Sigmoid colon (tissue), 7 donors: ENCODE measurements around the gene RALGDS. TPM values are rescaled to one million over a fixed set of nuclear protein-coding genes. Genes with fewer than 3 reads are reported as not detected.
A peak's percentile ranks its signal among the peaks of the same experiment; 100 is the strongest.

Experiments
- DNase-seq: peaks from one replicate; pipeline ENCODE4 v3.0.0-alpha.2; 2019
- H3K27ac ChIP-seq, 4 donors: fragments of 200-600 bp; sonication (generic); one replicate each; pipeline ENCODE4 v1.5.1; 2016 to 2019; ENCODE audit warnings: mild to moderate bottlenecking in 1 of 4
- H3K27me3 ChIP-seq, 3 donors: fragments of 200-600 bp; sonication (generic); one replicate each; pipeline ENCODE4 v1.5.1; 2019; ENCODE audit warnings: mild to moderate bottlenecking in 1 of 3
- H3K36me3 ChIP-seq, 4 donors: fragments of 200-600 bp; sonication (generic); one replicate each; pipeline ENCODE4 v1.5.1; 2016 to 2019
- H3K4me1 ChIP-seq, 4 donors: fragments of 200-600 bp; sonication (generic); one replicate each; pipeline ENCODE4 v1.5.1; 2017 to 2019
- H3K4me3 ChIP-seq, 4 donors: fragments of 200-600 bp; sonication (generic); one replicate each; pipeline ENCODE4 v1.5.1; 2017 to 2019; ENCODE audit warnings: mild to moderate bottlenecking in 2 of 4, moderate library complexity in 1 of 4
- H3K9me3 ChIP-seq, 4 donors: fragments of 200-600 bp in 3 of 4; sonication (generic) in 3 of 4; one replicate each; pipeline versions ENCODE4 v1.5.1 to v1.6.1; 2013 to 2019
- CTCF ChIP-seq, 4 experiments: fragments of 450-650 bp in 3 of 4; fragments of 200-600 bp in 1 of 4; IDR thresholded peaks; one replicate each; pipeline ENCODE4 v1.5.1; 2016 to 2019; ENCODE audit warnings: antibody characterized with exemption in 4 of 4, mild to moderate bottlenecking in 3 of 4, moderate library complexity in 2 of 4
- EP300 ChIP-seq, 4 donors: sonication (generic); formaldehyde crosslinking; IDR thresholded peaks; one replicate each; pipeline ENCODE4 v1.6.1; 2017; ENCODE audit warnings: antibody characterized with exemption in 4 of 4
- POLR2A ChIP-seq, 2 donors: fragments of 450-650 bp; IDR thresholded peaks; one replicate each; pipeline ENCODE4 v1.6.1; 2016; ENCODE audit warnings: antibody characterized with exemption in 2 of 2, mild to moderate bottlenecking in 2 of 2, moderate library complexity in 2 of 2
- POLR2AphosphoS5 ChIP-seq, 4 donors: sonication (generic); formaldehyde crosslinking; IDR thresholded peaks; one replicate each; pipeline ENCODE4 v1.6.1; 2017; ENCODE audit warnings: antibody characterized with exemption in 4 of 4
- WGBS, 2 donors: extraction: QIAGEN DNeasy Blood & Tissue Kit; methylation state at CpG; one replicate each; pipeline ENCODE4 v1.1.7; 2013; 5-methylcytosine and 5-hydroxymethylcytosine counted together
- intact Hi-C: fragments of 100-400 bp; cut with DNase I; formaldehyde crosslinking; loops from one replicate; pipeline ENCODE4 v1.15.1; 2023
- polyA plus RNA-seq, 3 donors: library from polyadenylated mRNA; stranded (reverse); fragments of 200-250 nt; gene quantifications; one replicate each; pipeline ENCODE4 v1.2.3, GENCODE V29; 2013
- total RNA-seq, 4 donors: library from RNA; depleted of rRNA; stranded (reverse); fragments of >200 nt; gene quantifications; one replicate each; pipeline ENCODE4 v1.1.0, GENCODE V29; 2016
- donor health status: healthy with polysubstance abuse.
- donor health status: Bipolar disorder and iron deficiency.
- donor health status: healthy.

RALGDS gene
- total and polyA plus RNA-seq, 7 donors = 27.6 to 52.7 (median 39.6) TPM

- DNase-seq = peak; percentile 80
- H3K4me1 ChIP-seq = peaks cover 0 to 43% (median 35%) of the 10 kb centered on the region in 4 donors
- 50 to 72% methylated on average over 24 of the region's 24 CpGs for WGBS, 2 donors
Measured at GRCh38 chr9:133125941-133126696, 5.1 kb upstream of the RALGDS start.

DNA sequence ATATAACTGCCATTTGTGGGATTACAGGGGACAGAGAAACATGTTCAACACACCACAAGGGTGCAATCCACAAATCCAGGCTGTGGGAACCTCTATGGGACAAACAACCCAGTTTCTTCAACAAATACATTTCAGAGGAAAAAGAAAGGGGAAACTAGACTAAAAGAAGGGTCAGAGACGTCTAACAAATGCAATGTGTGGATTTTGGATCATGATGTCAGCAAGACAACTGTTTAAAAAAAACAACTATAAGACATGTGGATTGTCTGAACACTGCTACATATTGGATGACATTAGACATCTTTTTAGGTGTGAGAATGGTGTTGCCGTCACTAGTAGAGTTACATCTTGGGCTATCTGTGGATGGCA is 3.9 kb upstream of the RALGDS start:
- Histone ChIP-seq H3K4me3 (no peak overlapping the region), H3K4me1 (peaks cover 0 to 53% (median 43%) of the 10 kb centered on the region in 4 donors), H3K9me3 (no peaks in the 10 kb centered on the region), H3K36me3 (no peaks in the 10 kb centered on the region), H3K27me3 (no peaks in the 10 kb centered on the region), H3K27ac (no peak overlapping the region)
- WGBS, 2 donors = 79 to 85% methylated on average over 2 of the region's 2 CpGs
- intact Hi-C loops = no loop called here
- no peak for DNase-seq
- TF ChIP-seq POLR2A (IDR thresholded peaks at IDR 0.05) (no peak), EP300 (IDR thresholded peaks at IDR 0.05) (no peak), CTCF (IDR thresholded peaks at IDR 0.05) (no peak), POLR2AphosphoS5 (IDR thresholded peaks at IDR 0.05) (no peak)

More at GRCh38 chr9:133125941-133126696, 5.1 kb upstream of the RALGDS start:
- TF ChIP-seq EP300 (IDR thresholded peaks at IDR 0.05) (no peak), POLR2AphosphoS5 (IDR thresholded peaks at IDR 0.05) (peak in 2 of 4 donors; percentile 9 to 34)
- Histone ChIP-seq H3K27me3 (no peaks in the 10 kb centered on the region), H3K36me3 (no peaks in the 10 kb centered on the region), H3K27ac (peak overlapping the region; percentile 52 to 75 (median 72)), H3K4me3 (peak overlapping the region in 3 of 4 donors; percentile 14 to 29 (median 24)), H3K9me3 (no peaks in the 10 kb centered on the region)
- intact Hi-C loops = no loop called here

GRCh38 chr9:133124123-133124906 is 3.3 kb upstream of the RALGDS start:
- Histone ChIP-seq H3K4me1 (peaks cover 0 to 59% (median 48%) of the 10 kb centered on the region in 4 donors), H3K27ac (no peak overlapping the region), H3K27me3 (no peaks in the 10 kb centered on the region), H3K4me3 (no peak overlapping the region), H3K9me3 (no peaks in the 10 kb centered on the region), H3K36me3 (no peaks in the 10 kb centered on the region)
- DNase-seq = no peak
- intact Hi-C loops = no loop called here
- no peak for TF ChIP-seq CTCF (IDR thresholded peaks at IDR 0.05)
- TF ChIP-seq POLR2AphosphoS5 (IDR thresholded peaks at IDR 0.05) = no peak
- 90 to 95% methylated on average over 8 of the region's 8 CpGs for WGBS, 2 donors

DNA sequence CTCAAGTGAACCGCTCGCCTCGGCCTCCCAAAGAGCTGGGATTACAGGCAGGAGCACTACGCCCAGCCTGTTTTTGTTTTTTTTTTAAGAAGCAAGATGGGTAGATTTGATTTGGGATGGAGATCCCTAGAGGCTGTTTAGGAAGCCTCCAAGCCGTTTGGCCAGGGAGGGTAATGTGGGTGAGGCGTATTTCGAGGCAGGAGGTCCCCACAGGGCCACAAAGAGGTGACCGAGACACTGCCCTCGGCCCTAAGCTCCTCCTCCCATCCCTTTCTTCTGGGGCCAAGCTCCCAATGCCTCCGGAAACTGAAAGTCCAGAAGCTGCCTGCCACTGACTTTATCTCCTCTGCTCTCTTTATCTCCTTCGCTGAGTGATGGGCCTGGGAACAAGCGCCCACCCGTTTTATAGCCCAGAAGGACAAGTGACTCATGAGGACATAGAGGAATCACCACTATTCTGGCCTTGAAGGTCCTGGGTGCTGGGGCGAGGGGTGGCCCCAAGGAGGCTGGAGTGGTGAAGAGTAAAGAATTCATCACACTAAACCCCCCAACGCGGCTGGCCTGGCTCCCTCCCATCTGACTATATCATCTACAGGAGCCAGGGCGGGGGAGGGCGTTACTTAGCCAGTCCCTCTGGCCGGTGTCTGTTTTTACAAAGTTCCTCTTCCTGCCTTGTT is 2.0 kb upstream of the RALGDS start:
- Histone ChIP-seq H3K27ac (peak overlapping the region; percentile 89 to 94 (median 93)), H3K4me3 (no peak overlapping the region)
- DNase-seq = peak; percentile 75

DNA sequence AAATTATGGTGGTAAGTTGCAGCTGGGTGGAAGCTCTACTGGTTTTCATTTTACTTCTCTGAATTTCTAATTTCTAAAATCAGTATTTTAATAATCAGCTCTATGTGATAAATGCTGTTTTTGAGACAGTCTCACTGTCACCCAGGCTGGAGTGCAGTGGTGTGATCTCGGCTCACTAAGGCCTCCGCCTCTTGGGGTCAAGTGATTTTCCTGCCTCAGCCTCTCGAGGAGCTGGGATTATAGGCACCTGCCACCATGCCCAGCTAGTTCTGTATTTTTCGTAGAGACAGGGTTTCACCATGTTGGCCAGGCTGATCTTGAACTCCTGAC is 1.5 kb upstream of the RALGDS start:
- 82 to 84% methylated on average over 4 of the region's 4 CpGs for WGBS, 2 donors
- intact Hi-C loops = no loop called here
- DNase-seq = no peak
- no peaks in the 10 kb centered on the region for H3K36me3 ChIP-seq
- H3K4me1 ChIP-seq = peaks cover 0 to 73% (median 63%) of the 10 kb centered on the region in 4 donors
- H3K9me3 ChIP-seq = no peaks in the 10 kb centered on the region
- no peak overlapping the region for H3K4me3 ChIP-seq
- H3K27me3 ChIP-seq = no peaks in the 10 kb centered on the region
- H3K27ac ChIP-seq = peak overlapping the region; percentile 89 to 94 (median 93)
- no peak for TF ChIP-seq POLR2AphosphoS5 (IDR thresholded peaks at IDR 0.05)
- no peak for TF ChIP-seq POLR2A (IDR thresholded peaks at IDR 0.05)
- TF ChIP-seq CTCF (IDR thresholded peaks at IDR 0.05) = no peak
- TF ChIP-seq EP300 (IDR thresholded peaks at IDR 0.05) = no peak

More for the DNA sequence above, 2.0 kb upstream of the RALGDS start:
- H3K36me3 ChIP-seq = no peaks in the 10 kb centered on the region
- intact Hi-C loops = no loop called here
- H3K4me1 ChIP-seq = peaks cover 0 to 72% (median 61%) of the 10 kb centered on the region in 4 donors
- 57 to 62% methylated on average over 19 of the region's 19 CpGs for WGBS, 2 donors
- no peaks in the 10 kb centered on the region for H3K9me3 ChIP-seq
- no peaks in the 10 kb centered on the region for H3K27me3 ChIP-seq
- no peak for TF ChIP-seq POLR2AphosphoS5 (IDR thresholded peaks at IDR 0.05)
